Fibroblast of the aortic adventitia (primary cell): ENCODE results near the gene NFATC4. TPM values are rescaled to one million over a fixed set of nuclear protein-coding genes. Genes with fewer than 3 reads are reported as not detected.
"Not testable (repeated sequence)": the region's sequence is repeated elsewhere in the genome, so short reads cannot be mapped to it uniquely, and the experiment has no call there.

Source experiments
- DNase-seq: peaks from one replicate; pipeline ENCODE4 v3.0.0-alpha.2; 2010; ENCODE audit warnings: low read depth
- H3K4me3 ChIP-seq: 2 replicates; pipeline ENCODE4 v1.5.1; 2011; ENCODE audit warnings: low read depth, mild to moderate bottlenecking, control low read depth, low read length, moderate library complexity
- CTCF ChIP-seq: IDR thresholded peaks from 2 replicates; pipeline ENCODE4 v1.5.1; 2011; ENCODE audit warnings: mild to moderate bottlenecking, low read length, control low read depth, inconsistent platforms; ENCODE audit not compliant: insufficient read depth
- total RNA-seq: library from RNA; depleted of rRNA; stranded (reverse); fragments of >200 nt; gene quantifications from 2 replicates; pipeline ENCODE4 v1.2.3, GENCODE V29; 2012; ENCODE audit warnings: low replicate concordance

The NFATC4 gene
- total RNA-seq, 1 donor = 77.9 TPM

GRCh38 chr14:24325963-24326362, 42.0 kb upstream of the NFATC4 start:
- TF ChIP-seq CTCF = no peak
- no peak overlapping the region for H3K4me3 ChIP-seq
- no peak for DNase-seq

- no peak for TF ChIP-seq CTCF
- DNase-seq = no peak
- no peak overlapping the region for H3K4me3 ChIP-seq
These were observed 40.7 kb upstream of the NFATC4 start for GRCh38 chr14:24327303-24327702.

GRCh38 chr14:24327914-24328313, 40.1 kb upstream of the NFATC4 start:
- peak; percentile 43 for TF ChIP-seq CTCF
- peak; percentile 34 for DNase-seq
- H3K4me3 ChIP-seq = not testable (repeated sequence)

GRCh38 chr14:24329073-24329663, 38.8 kb upstream of the NFATC4 start:
- no peak for DNase-seq
- TF ChIP-seq CTCF = no peak
- no peak overlapping the region for H3K4me3 ChIP-seq

- no peak for TF ChIP-seq CTCF
- no peak overlapping the region for H3K4me3 ChIP-seq
- DNase-seq = no peak
These were observed 38.2 kb upstream of the NFATC4 start for GRCh38 chr14:24329736-24330135.

GRCh38 chr14:24330973-24331674, 36.9 kb upstream of the NFATC4 start:
- H3K4me3 ChIP-seq = no peak overlapping the region
- TF ChIP-seq CTCF = no peak
- no peak for DNase-seq
